Gastroesophageal sphincter (tissue), 4 donors: Measurements from ENCODE around the gene PAK1. TPM values are rescaled to one million over a fixed set of nuclear protein-coding genes. Genes with fewer than 3 reads are reported as not detected.

Experiments used
- ATAC-seq: fragments of 150-250 bp; one replicate; pipeline ENCODE4 v1.9.1; 2016; ENCODE audit warnings: mild to moderate bottlenecking, moderate library complexity
- H3K27ac ChIP-seq, 4 donors: fragments of 200-600 bp; sonication (generic) in 3 of 4; 1 replicate in 3 of 4; 2 replicates in 1 of 4; pipeline ENCODE4 v1.5.1; 2016 to 2019
- H3K27me3 ChIP-seq: fragments of 200-600 bp; sonication (generic); one replicate; pipeline ENCODE4 v1.5.1; 2019
- H3K36me3 ChIP-seq, 2 donors: fragments of 200-600 bp; sonication (generic); one replicate each; pipeline ENCODE4 v1.5.1; 2019; ENCODE audit warnings: control low read depth in 1 of 2
- H3K4me1 ChIP-seq, 3 donors: fragments of 200-600 bp; sonication (generic); 1 replicate in 2 of 3; 2 replicates in 1 of 3; pipeline ENCODE4 v1.5.1; 2016 to 2019; ENCODE audit warnings: control low read depth in 2 of 3
- H3K4me3 ChIP-seq, 2 donors: fragments of 200-600 bp; sonication (generic); one replicate each; pipeline ENCODE4 v1.5.1; 2019; ENCODE audit warnings: mild to moderate bottlenecking in 1 of 2, moderate library complexity in 1 of 2
- H3K9me3 ChIP-seq, 3 donors: fragments of 200-600 bp; sonication (generic); one replicate each; pipeline ENCODE4 v1.5.1; 2017 to 2019; ENCODE audit warnings: control low read depth in 2 of 3
- EP300 ChIP-seq: sonication (generic); formaldehyde crosslinking; IDR thresholded peaks from one replicate; pipeline ENCODE4 v1.6.1; 2017; ENCODE audit warnings: antibody characterized with exemption, mild to moderate bottlenecking
- POLR2A ChIP-seq, 2 donors: fragments of 450-650 bp; IDR thresholded peaks; one replicate each; pipeline ENCODE4 v1.6.1; 2017; ENCODE audit warnings: antibody characterized with exemption in 2 of 2, mild to moderate bottlenecking in 2 of 2, moderate library complexity in 1 of 2
- POLR2AphosphoS5 ChIP-seq: sonication (generic); formaldehyde crosslinking; IDR thresholded peaks from one replicate; pipeline ENCODE4 v1.6.1; 2017; ENCODE audit warnings: antibody characterized with exemption
- WGBS, 2 donors: methylation state at CpG; one replicate each; pipeline ENCODE4 v1.1.5; 2018; ENCODE audit warnings: low coverage in 1 of 2; 5-methylcytosine and 5-hydroxymethylcytosine counted together
- total RNA-seq, 4 donors: library from RNA; depleted of rRNA; stranded (reverse); fragments of >200 nt; gene quantifications; one replicate each; pipeline ENCODE4 v1.1.0, GENCODE V29; 2016
- TF ChIP-seq, protein P1 (sequence below), 4 experiments: fragments of 200-600 bp in 2 of 4; fragments of 450-650 bp in 2 of 4; sonication (generic) in 1 of 4; IDR thresholded peaks; one replicate each; pipeline ENCODE4 v1.5.1; 2017 to 2019; ENCODE audit warnings: antibody characterized with exemption in 4 of 4, mild to moderate bottlenecking in 2 of 4, moderate library complexity in 2 of 4

Gene PAK1
- total RNA-seq, 4 donors from 2014 or later: 29.8 to 48.1 (median 40.2) TPM

DNA sequence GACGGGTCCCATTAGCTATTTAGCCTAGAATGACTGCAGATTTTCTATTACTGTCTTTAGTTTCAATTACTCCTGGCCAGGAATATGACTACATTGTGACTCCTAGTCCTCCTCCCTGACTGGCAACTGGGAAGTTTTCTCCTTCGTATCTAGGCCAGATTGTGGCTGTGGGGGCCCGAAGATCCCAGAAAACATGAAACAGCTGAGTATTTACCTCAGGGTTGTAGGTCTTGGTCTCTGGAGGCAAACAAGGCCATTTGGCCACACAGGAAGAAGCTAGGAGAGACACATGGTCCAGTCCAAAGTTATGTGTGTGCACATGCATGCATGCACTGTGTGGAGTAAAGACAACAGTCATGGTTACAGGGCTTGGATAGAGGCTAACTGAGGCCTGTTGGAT lies 162.2 kb downstream of the PAK1 start:
- Histone ChIP-seq H3K4me1 (no peaks in the 10 kb centered on the region), H3K4me3 (no peak overlapping the region), H3K27me3 (no peaks in the 10 kb centered on the region), H3K27ac (no peak overlapping the region), H3K9me3 (no peaks in the 10 kb centered on the region), H3K36me3 (no peaks in the 10 kb centered on the region)
- no peak for TF ChIP-seq POLR2AphosphoS5
- no peak for TF ChIP-seq EP300
- TF ChIP-seq, protein P1, sequence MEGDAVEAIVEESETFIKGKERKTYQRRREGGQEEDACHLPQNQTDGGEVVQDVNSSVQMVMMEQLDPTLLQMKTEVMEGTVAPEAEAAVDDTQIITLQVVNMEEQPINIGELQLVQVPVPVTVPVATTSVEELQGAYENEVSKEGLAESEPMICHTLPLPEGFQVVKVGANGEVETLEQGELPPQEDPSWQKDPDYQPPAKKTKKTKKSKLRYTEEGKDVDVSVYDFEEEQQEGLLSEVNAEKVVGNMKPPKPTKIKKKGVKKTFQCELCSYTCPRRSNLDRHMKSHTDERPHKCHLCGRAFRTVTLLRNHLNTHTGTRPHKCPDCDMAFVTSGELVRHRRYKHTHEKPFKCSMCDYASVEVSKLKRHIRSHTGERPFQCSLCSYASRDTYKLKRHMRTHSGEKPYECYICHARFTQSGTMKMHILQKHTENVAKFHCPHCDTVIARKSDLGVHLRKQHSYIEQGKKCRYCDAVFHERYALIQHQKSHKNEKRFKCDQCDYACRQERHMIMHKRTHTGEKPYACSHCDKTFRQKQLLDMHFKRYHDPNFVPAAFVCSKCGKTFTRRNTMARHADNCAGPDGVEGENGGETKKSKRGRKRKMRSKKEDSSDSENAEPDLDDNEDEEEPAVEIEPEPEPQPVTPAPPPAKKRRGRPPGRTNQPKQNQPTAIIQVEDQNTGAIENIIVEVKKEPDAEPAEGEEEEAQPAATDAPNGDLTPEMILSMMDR (IDR thresholded peaks at IDR 0.05): no peak
- no peak for TF ChIP-seq POLR2A (IDR thresholded peaks at IDR 0.05)
- 75 to 100% methylated on average over 2 to 3 of the region's 3 CpGs for WGBS, 2 donors
- ATAC-seq: no peak

DNA sequence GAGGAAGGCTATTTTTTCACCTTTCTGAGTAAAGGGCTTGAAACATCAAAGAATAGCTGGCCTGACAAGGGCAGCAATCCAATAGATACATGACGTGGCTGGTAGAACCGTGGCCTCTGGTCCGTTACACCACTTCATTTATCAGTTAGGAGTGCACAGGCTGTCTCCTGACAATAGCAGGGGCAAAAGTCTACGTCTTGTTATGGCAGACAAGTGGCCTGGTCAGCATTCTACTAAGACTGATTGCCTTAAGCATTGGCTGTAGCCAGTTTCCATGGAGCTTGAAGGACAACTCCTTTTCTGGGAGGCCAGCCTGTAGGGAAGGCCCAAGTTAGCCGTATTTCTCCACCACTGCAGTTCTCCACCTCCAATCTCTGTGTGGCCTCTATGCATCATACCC lies 163.2 kb downstream of the PAK1 start:
- Histone ChIP-seq H3K4me3 (no peak overlapping the region), H3K9me3 (no peaks in the 10 kb centered on the region), H3K4me1 (no peaks in the 10 kb centered on the region), H3K36me3 (no peaks in the 10 kb centered on the region), H3K27ac (no peak overlapping the region), H3K27me3 (no peaks in the 10 kb centered on the region)
- ATAC-seq: no peak
- WGBS, 2 donors: 52 to 85% methylated on average over 4 of the region's 5 CpGs
- no peak for TF ChIP-seq POLR2AphosphoS5
- TF ChIP-seq, protein P1 (IDR thresholded peaks at IDR 0.05): no peak
- TF ChIP-seq EP300: no peak
- no peak for TF ChIP-seq POLR2A (IDR thresholded peaks at IDR 0.05)

DNA sequence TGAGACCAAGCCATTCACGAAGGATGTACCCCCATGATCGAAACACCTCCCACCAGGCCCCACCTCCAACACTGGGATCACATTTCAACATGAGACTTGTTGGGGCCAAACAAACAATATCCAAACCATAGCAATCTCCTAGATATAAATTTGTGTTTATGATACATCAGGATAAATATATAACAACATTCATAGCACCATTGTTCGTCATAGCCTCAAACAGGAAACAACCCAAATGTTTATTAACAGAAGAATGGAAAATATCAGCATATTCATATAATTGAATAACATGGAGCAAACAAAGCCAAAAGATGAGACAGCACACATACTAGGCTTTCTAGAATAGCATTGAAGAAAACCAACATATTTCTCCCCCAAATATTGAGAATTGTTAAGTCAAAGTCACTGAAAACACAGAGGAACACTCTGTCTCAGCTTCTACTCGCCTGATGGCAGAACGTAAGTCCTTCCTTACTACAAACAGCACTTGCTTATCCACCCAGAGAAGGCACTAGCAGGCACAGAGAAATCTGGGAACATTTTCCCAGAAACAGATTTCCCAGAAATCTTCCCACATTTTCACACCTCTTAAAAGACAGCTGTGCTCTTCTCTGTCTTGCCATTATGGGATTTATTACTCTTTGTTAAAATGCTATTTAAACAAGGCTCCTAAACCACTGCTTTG lies 164.4 kb downstream of the PAK1 start:
- H3K4me1 ChIP-seq: no peaks in the 10 kb centered on the region
- ATAC-seq: no peak
- no peak overlapping the region for H3K27ac ChIP-seq
- TF ChIP-seq POLR2A (IDR thresholded peaks at IDR 0.05) (no peak), EP300 (no peak), POLR2AphosphoS5 (no peak)
- TF ChIP-seq, protein P1 (IDR thresholded peaks at IDR 0.05): no peak
- no peak overlapping the region for H3K4me3 ChIP-seq
- WGBS, 2 donors: 76 to 82% methylated on average over 5 of the region's 5 CpGs
- H3K27me3 ChIP-seq: no peaks in the 10 kb centered on the region
- H3K36me3 ChIP-seq: no peaks in the 10 kb centered on the region
- H3K9me3 ChIP-seq: no peaks in the 10 kb centered on the region

DNA sequence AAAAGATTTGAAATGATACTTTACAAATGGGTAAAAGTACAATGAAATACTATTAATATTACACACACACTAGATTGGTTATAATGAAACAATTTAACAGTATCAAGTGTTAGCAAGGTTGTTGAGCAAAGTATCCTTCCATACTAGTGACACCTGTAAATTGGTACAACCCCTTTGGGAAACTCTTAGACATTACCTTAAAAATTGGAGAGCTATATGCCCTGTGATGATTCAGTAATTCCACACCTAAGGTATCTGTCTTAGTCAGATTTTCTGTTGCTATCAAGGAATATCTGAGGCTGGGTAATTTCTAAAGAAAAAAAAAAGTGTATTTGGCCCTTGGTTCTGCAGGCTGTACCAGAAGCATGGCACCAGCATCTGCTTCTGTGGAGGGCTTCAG lies 165.1 kb downstream of the PAK1 start:
- H3K9me3 ChIP-seq: no peaks in the 10 kb centered on the region
- no peak overlapping the region for H3K4me3 ChIP-seq
- no peak for ATAC-seq
- no peak overlapping the region for H3K27ac ChIP-seq
- no peaks in the 10 kb centered on the region for H3K36me3 ChIP-seq
- H3K27me3 ChIP-seq: no peaks in the 10 kb centered on the region
- no peaks in the 10 kb centered on the region for H3K4me1 ChIP-seq
- TF ChIP-seq POLR2AphosphoS5 (no peak), POLR2A (IDR thresholded peaks at IDR 0.05) (no peak), EP300 (no peak)
- TF ChIP-seq, protein P1 (IDR thresholded peaks at IDR 0.05): no peak

DNA sequence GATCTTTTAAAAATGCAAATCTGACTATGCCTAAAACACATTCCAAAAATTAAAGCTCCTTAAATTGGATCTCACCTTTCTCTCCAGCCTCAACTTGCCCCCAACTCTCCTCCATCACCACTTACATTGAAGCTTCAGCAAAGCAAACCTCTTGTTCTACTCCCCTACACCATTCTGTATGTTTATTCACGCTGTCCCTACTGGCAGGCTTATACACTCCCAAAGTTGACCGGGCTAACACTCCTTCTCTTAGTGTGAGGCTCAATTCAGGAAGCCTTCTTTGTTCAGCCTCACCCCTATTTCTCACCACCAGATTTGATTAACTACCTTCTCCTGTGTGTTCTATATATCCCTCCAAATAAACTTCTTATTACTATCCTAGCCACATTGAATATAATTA lies 170.6 kb downstream of the PAK1 start:
- Histone ChIP-seq H3K36me3 (no peaks in the 10 kb centered on the region), H3K4me1 (no peaks in the 10 kb centered on the region), H3K27me3 (no peaks in the 10 kb centered on the region), H3K9me3 (no peaks in the 10 kb centered on the region), H3K27ac (no peak overlapping the region), H3K4me3 (no peak overlapping the region)
- no peak for ATAC-seq
- no peak for TF ChIP-seq POLR2A (IDR thresholded peaks at IDR 0.05)
- no peak for TF ChIP-seq POLR2AphosphoS5
- WGBS, 2 donors: 78 to 81% methylated on average over 2 of the region's 2 CpGs
